ENCODE results near the gene IER3. TPM values are rescaled to one million over a fixed set of nuclear protein-coding genes. Genes with fewer than 3 reads are reported as not detected.

IER3 gene
- total RNA-seq, 1 experiment from 2014 or later, result 82.4 TPM

DNA sequence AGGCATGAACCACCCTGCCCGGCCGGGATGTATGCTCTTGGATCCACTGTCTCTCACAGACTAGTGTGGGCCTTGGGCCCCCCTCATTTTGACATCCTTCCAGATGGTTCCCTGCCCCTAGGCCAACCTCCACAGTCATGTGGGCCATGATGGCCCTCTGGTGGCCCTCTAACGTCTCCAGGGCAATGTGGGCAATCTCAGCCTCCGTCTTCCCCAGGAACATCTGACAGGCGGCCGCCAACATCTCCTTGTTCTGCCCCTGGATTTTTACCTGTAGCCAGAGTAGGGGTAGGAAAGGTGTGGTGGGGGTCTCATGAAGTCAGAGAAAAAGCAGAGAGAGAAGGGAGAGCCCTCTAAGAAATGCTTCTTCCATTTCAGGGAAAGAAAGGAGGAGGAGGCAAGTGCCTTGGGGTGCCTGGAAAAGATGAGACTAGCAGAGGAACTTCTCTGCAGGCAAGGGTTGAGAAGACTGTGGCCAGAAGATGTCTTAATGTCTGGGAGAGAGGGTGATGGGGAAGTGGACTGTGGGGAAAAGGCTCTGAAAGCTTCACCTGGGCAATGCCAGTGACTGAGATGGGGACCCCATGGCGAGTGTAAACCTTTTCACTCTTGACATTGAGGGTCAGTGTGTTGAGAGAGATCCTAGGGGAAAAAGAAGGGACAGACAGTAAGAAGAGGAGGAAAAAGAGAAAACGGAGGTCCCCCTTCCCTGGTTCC lies 3.1 kb downstream of the IER3 start:
- Mint-ChIP-seq H3K9me3 (no peaks in the 10 kb centered on the region), H3K36me3 (peaks cover 58% of the 10 kb centered on the region), H3K27me3 (ENCODE audit: low read depth) (peaks cover 5% of the 10 kb centered on the region; the same call in 1 of the 2 replicates), H3K27ac (peak overlapping the region; percentile 89), H3K4me1 (peaks cover 25% of the 10 kb centered on the region), H3K4me3 (peak overlapping the region; percentile 98)
- ATAC-seq, result no peak
- ChIA-PET CTCF (interaction anchor here (0.7 to 2.8 kb wide), 3 partner anchors 10 to 54 kb away, joined by 3 to 13 read pairs (median 8); no protein-coding TSS in a partner anchor), POLR2A (interaction anchor here (0.6 kb wide), 1 partner anchor 83 kb away, joined by 5 read pairs; no protein-coding TSS in a partner anchor)
- no peak for DNase-seq (ENCODE audit: low spot score)
- TF ChIP-seq, protein P1, sequence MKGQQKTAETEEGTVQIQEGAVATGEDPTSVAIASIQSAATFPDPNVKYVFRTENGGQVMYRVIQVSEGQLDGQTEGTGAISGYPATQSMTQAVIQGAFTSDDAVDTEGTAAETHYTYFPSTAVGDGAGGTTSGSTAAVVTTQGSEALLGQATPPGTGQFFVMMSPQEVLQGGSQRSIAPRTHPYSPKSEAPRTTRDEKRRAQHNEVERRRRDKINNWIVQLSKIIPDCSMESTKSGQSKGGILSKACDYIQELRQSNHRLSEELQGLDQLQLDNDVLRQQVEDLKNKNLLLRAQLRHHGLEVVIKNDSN (CRISPR knock-in tag; IDR thresholded peaks at IDR 0.05), result no peak
- no peak for TF ChIP-seq ZNF121 (CRISPR knock-in tag; IDR thresholded peaks at IDR 0.05)
- no peak for TF ChIP-seq GRHL2 (CRISPR knock-in tag; IDR thresholded peaks at IDR 0.05; ENCODE audit: insufficient replicate concordance, severe bottlenecking)
- no peak for TF ChIP-seq ATF2 (CRISPR knock-in tag; IDR thresholded peaks at IDR 0.05; ENCODE audit: borderline replicate concordance, low read depth)
- TF ChIP-seq, protein P2, sequence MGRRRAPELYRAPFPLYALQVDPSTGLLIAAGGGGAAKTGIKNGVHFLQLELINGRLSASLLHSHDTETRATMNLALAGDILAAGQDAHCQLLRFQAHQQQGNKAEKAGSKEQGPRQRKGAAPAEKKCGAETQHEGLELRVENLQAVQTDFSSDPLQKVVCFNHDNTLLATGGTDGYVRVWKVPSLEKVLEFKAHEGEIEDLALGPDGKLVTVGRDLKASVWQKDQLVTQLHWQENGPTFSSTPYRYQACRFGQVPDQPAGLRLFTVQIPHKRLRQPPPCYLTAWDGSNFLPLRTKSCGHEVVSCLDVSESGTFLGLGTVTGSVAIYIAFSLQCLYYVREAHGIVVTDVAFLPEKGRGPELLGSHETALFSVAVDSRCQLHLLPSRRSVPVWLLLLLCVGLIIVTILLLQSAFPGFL (CRISPR knock-in tag; IDR thresholded peaks at IDR 0.05; ENCODE audit: borderline replicate concordance), result no peak
- no peak for TF ChIP-seq NFATC4 (CRISPR knock-in tag; IDR thresholded peaks at IDR 0.05)
- TF ChIP-seq SMAD4 (CRISPR knock-in tag; IDR thresholded peaks at IDR 0.05), result no peak
- no peak for TF ChIP-seq ATF6 (CRISPR knock-in tag; IDR thresholded peaks at IDR 0.05)
- no peak for TF ChIP-seq ZNF671 (CRISPR knock-in tag; IDR thresholded peaks at IDR 0.05)
- no peak for TF ChIP-seq ELF4 (CRISPR knock-in tag; IDR thresholded peaks at IDR 0.05; ENCODE audit: low read depth)
- TF ChIP-seq SOX15 (CRISPR knock-in tag; IDR thresholded peaks at IDR 0.05), result no peak
- TF ChIP-seq TEAD4 (CRISPR knock-in tag; IDR thresholded peaks at IDR 0.05), result no peak
- no peak for TF ChIP-seq ERG (CRISPR knock-in tag; IDR thresholded peaks at IDR 0.05)
- TF ChIP-seq, protein P3, sequence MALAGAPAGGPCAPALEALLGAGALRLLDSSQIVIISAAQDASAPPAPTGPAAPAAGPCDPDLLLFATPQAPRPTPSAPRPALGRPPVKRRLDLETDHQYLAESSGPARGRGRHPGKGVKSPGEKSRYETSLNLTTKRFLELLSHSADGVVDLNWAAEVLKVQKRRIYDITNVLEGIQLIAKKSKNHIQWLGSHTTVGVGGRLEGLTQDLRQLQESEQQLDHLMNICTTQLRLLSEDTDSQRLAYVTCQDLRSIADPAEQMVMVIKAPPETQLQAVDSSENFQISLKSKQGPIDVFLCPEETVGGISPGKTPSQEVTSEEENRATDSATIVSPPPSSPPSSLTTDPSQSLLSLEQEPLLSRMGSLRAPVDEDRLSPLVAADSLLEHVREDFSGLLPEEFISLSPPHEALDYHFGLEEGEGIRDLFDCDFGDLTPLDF (CRISPR knock-in tag; IDR thresholded peaks at IDR 0.05), result no peak
- no peak for TF ChIP-seq ZNF219 (CRISPR knock-in tag; IDR thresholded peaks at IDR 0.05; ENCODE audit: borderline replicate concordance)
- TF ChIP-seq, protein P4, sequence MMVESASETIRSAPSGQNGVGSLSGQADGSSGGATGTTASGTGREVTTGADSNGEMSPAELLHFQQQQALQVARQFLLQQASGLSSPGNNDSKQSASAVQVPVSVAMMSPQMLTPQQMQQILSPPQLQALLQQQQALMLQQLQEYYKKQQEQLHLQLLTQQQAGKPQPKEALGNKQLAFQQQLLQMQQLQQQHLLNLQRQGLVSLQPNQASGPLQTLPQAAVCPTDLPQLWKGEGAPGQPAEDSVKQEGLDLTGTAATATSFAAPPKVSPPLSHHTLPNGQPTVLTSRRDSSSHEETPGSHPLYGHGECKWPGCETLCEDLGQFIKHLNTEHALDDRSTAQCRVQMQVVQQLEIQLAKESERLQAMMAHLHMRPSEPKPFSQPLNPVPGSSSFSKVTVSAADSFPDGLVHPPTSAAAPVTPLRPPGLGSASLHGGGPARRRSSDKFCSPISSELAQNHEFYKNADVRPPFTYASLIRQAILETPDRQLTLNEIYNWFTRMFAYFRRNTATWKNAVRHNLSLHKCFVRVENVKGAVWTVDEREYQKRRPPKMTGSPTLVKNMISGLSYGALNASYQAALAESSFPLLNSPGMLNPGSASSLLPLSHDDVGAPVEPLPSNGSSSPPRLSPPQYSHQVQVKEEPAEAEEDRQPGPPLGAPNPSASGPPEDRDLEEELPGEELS (CRISPR knock-in tag; IDR thresholded peaks at IDR 0.05), result no peak
- TF ChIP-seq RORB (CRISPR knock-in tag; IDR thresholded peaks at IDR 0.05), result no peak
- TF ChIP-seq ZNF396 (CRISPR knock-in tag; IDR thresholded peaks at IDR 0.05; ENCODE audit: borderline replicate concordance), result no peak

Measured in WTC11 (cell line).